ENCODE measurements around the gene NARF. TPM values are rescaled to one million over a fixed set of nuclear protein-coding genes. Genes with fewer than 3 reads are reported as not detected.
"Not testable (repeated sequence)": the region's sequence is repeated elsewhere in the genome, so short reads cannot be mapped to it uniquely, and the experiment has no call there.

NARF gene
- total RNA-seq, 1 donor from 2014 or later: 84.2 TPM

GRCh38 chr17:82503728-82504308 is 45.3 kb downstream of the NARF start:
- Mint-ChIP-seq H3K9me3 (no peaks in the 10 kb centered on the region), H3K4me3 (no peak overlapping the region), H3K36me3 (ENCODE audit: low read depth) (no peaks in the 10 kb centered on the region), H3K27ac (ENCODE audit: unreplicated experiment) (no peak overlapping the region), H3K27me3 (ENCODE audit: low read depth) (no peaks in the 10 kb centered on the region), H3K4me1 (no peaks in the 10 kb centered on the region)
- no peak for DNase-seq (ENCODE audit: low read depth, low spot score)
- TF ChIP-seq, protein P1, sequence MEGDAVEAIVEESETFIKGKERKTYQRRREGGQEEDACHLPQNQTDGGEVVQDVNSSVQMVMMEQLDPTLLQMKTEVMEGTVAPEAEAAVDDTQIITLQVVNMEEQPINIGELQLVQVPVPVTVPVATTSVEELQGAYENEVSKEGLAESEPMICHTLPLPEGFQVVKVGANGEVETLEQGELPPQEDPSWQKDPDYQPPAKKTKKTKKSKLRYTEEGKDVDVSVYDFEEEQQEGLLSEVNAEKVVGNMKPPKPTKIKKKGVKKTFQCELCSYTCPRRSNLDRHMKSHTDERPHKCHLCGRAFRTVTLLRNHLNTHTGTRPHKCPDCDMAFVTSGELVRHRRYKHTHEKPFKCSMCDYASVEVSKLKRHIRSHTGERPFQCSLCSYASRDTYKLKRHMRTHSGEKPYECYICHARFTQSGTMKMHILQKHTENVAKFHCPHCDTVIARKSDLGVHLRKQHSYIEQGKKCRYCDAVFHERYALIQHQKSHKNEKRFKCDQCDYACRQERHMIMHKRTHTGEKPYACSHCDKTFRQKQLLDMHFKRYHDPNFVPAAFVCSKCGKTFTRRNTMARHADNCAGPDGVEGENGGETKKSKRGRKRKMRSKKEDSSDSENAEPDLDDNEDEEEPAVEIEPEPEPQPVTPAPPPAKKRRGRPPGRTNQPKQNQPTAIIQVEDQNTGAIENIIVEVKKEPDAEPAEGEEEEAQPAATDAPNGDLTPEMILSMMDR (conservative IDR thresholded peaks at IDR 0.05): no peak

DNA sequence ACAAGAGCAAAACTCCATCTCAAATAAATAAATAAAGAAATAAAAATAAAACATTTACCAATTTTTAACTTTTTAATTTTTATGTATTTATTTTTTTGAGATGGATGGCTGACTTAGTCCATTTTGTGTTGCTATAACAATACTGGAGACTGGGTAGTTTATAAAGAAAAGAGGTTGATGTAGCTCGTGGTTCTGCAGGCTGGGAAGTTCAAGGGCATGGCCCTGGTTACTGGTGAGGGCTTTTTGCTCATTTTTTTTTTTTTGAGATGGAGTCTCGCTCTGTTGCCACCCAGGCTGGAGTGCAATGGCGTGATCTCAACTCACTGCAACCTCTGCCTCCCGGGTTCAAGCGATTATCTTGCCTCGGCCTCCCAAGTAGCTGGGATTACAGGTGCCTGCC is 46.8 kb downstream of the NARF start:
- Mint-ChIP-seq H3K36me3 (ENCODE audit: low read depth) (no peaks in the 10 kb centered on the region), H3K9me3 (no peaks in the 10 kb centered on the region), H3K27me3 (ENCODE audit: low read depth) (no peaks in the 10 kb centered on the region), H3K4me3 (no peak overlapping the region), H3K4me1 (no peaks in the 10 kb centered on the region), H3K27ac (ENCODE audit: unreplicated experiment) (no peak overlapping the region)
- no peak for DNase-seq (ENCODE audit: low read depth, low spot score)
- TF ChIP-seq, protein P1 (conservative IDR thresholded peaks at IDR 0.05): no peak

- H3K27me3 Mint-ChIP-seq (ENCODE audit: low read depth); H3K9me3 Mint-ChIP-seq; H3K27ac Mint-ChIP-seq (ENCODE audit: unreplicated experiment); H3K4me1 Mint-ChIP-seq; DNase-seq (ENCODE audit: low read depth, low spot score); H3K4me3 Mint-ChIP-seq; H3K36me3 Mint-ChIP-seq (ENCODE audit: low read depth): not testable (repeated sequence)
Measured at GRCh38 chr17:82506402-82506801, 47.9 kb downstream of the NARF start.

DNA sequence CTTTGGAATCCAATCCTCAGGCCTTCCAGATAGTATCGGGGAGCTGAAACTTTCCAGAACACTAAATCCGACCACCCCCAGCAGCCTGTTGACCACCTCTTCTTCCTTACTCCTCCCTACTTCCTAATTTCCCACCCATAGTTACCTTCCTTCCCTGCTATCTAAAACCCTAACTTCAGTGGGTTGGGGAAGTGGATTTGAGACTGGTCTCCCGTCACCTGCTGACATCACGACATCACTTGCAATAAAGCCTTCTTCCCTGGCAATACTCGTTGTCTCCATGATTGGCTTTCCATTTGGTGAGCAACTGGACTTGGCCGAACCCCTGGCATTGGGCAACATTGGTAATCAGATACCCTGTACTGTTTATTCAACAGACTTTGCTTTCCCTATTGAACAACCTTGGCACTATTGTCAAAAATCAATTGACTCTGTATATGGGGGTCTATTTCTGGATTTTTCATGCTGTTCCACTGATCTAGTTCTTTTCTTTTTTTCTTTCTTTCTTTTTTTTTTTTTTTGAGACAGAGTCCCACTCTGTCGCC is 49.2 kb downstream of the NARF start:
- no peaks in the 10 kb centered on the region for H3K9me3 Mint-ChIP-seq
- no peak for DNase-seq (ENCODE audit: low read depth, low spot score)
- H3K27ac Mint-ChIP-seq (ENCODE audit: unreplicated experiment): no peak overlapping the region
- H3K4me1 Mint-ChIP-seq: no peaks in the 10 kb centered on the region
- TF ChIP-seq, protein P1 (conservative IDR thresholded peaks at IDR 0.05): no peak
- no peaks in the 10 kb centered on the region for H3K36me3 Mint-ChIP-seq (ENCODE audit: low read depth)
- H3K4me3 Mint-ChIP-seq: no peak overlapping the region
- no peaks in the 10 kb centered on the region for H3K27me3 Mint-ChIP-seq (ENCODE audit: low read depth)

- not testable (repeated sequence) for H3K27me3 Mint-ChIP-seq (ENCODE audit: low read depth); H3K4me3 Mint-ChIP-seq; DNase-seq (ENCODE audit: low read depth, low spot score); H3K4me1 Mint-ChIP-seq; H3K27ac Mint-ChIP-seq (ENCODE audit: unreplicated experiment); H3K36me3 Mint-ChIP-seq (ENCODE audit: low read depth); H3K9me3 Mint-ChIP-seq
Measured at GRCh38 chr17:82511642-82512041, 53.1 kb downstream of the NARF start.

GRCh38 chr17:82513864-82514263 is 55.3 kb downstream of the NARF start:
- H3K27ac Mint-ChIP-seq (ENCODE audit: unreplicated experiment); H3K27me3 Mint-ChIP-seq (ENCODE audit: low read depth); H3K4me1 Mint-ChIP-seq; H3K36me3 Mint-ChIP-seq (ENCODE audit: low read depth); H3K4me3 Mint-ChIP-seq; DNase-seq (ENCODE audit: low read depth, low spot score); H3K9me3 Mint-ChIP-seq: not testable (repeated sequence)

- Mint-ChIP-seq H3K27ac (ENCODE audit: unreplicated experiment) (no peak overlapping the region), H3K9me3 (no peaks in the 10 kb centered on the region), H3K4me1 (peaks cover 14% of the 10 kb centered on the region), H3K27me3 (ENCODE audit: low read depth) (no peaks in the 10 kb centered on the region), H3K4me3 (peak overlapping the region; percentile 74), H3K36me3 (ENCODE audit: low read depth) (no peaks in the 10 kb centered on the region)
- DNase-seq (ENCODE audit: low read depth, low spot score): no peak
- TF ChIP-seq, protein P1 (conservative IDR thresholded peaks at IDR 0.05): no peak
Measured at GRCh38 chr17:82517230-82517865, 58.8 kb downstream of the NARF start.
